GM21529 (cell line): ENCODE results near the gene DNAH10.
"Not testable (repeated sequence)": the region's sequence is repeated elsewhere in the genome, so short reads cannot be mapped to it uniquely, and the experiment has no call there.

Source experiments
- ATAC-seq: cut with Tn5 transposase; IDR thresholded peaks from one replicate; pipeline ENCODE4 v1.9.1; 2021; ENCODE audit not compliant: unreplicated experiment

The DNAH10 gene

GRCh38 chr12:123943816-123944215, 181.7 kb downstream of the DNAH10 start:
- ATAC-seq = no peak

- no peak for ATAC-seq
Observed at GRCh38 chr12:123944696-123945095, 182.6 kb downstream of the DNAH10 start.

GRCh38 chr12:123945287-123946151, 183.4 kb downstream of the DNAH10 start:
- ATAC-seq = no peak

- no peak for ATAC-seq
Observed at GRCh38 chr12:123946152-123946515, 184.0 kb downstream of the DNAH10 start.

GRCh38 chr12:123946516-123947505, 184.7 kb downstream of the DNAH10 start:
- ATAC-seq = not testable (repeated sequence)

- not testable (repeated sequence) for ATAC-seq
Observed at GRCh38 chr12:123947531-123947930, 185.4 kb downstream of the DNAH10 start.

GRCh38 chr12:123948401-123948795, 186.3 kb downstream of the DNAH10 start:
- no peak for ATAC-seq

GRCh38 chr12:123948796-123949769, 187.0 kb downstream of the DNAH10 start:
- ATAC-seq = no peak

GRCh38 chr12:123949770-123950165, 187.7 kb downstream of the DNAH10 start:
- ATAC-seq = no peak

GRCh38 chr12:123950476-123951349, 188.6 kb downstream of the DNAH10 start:
- ATAC-seq = no peak

- no peak for ATAC-seq
Observed at GRCh38 chr12:123951467-123951866, 189.4 kb downstream of the DNAH10 start.

- ATAC-seq = no peak
Observed at GRCh38 chr12:123952037-123952436, 189.9 kb downstream of the DNAH10 start.

- ATAC-seq = no peak
Observed at GRCh38 chr12:123954647-123955350, 192.7 kb downstream of the DNAH10 start.

GRCh38 chr12:123956249-123956648, 194.1 kb downstream of the DNAH10 start:
- ATAC-seq = no peak

- ATAC-seq = no peak
Observed at GRCh38 chr12:123957196-123957595, 195.1 kb downstream of the DNAH10 start.

- ATAC-seq = no peak
Observed at GRCh38 chr12:123958462-123958861, 196.4 kb downstream of the DNAH10 start.

- ATAC-seq = no peak
Observed at GRCh38 chr12:123958876-123959275, 196.8 kb downstream of the DNAH10 start.

- ATAC-seq = no peak
Observed at GRCh38 chr12:123960029-123960735, 198.1 kb downstream of the DNAH10 start.
